HepG2 (cell line): Measurements from ENCODE around the gene BUD23. TPM values are rescaled to one million over a fixed set of nuclear protein-coding genes. Genes with fewer than 3 reads are reported as not detected.

Source experiments
- ADNP ChIP-seq: sonication (generic); formaldehyde crosslinking; IDR thresholded peaks from 2 replicates; pipeline ENCODE4 v1.4.0; 2020; ENCODE audit warnings: missing genetic modification reagents
- MIXL1 ChIP-seq: IDR thresholded peaks from 2 replicates; pipeline ENCODE4 v1.6.1; 2016
- MTA3 ChIP-seq: sonication (generic); formaldehyde crosslinking; IDR thresholded peaks from 2 replicates; pipeline ENCODE4 v1.4.0; 2020; ENCODE audit warnings: missing genetic modification reagents
- POLR2G ChIP-seq: fragments of 200-400 bp; formaldehyde crosslinking; IDR thresholded peaks from 2 replicates; pipeline ENCODE4 v1.6.1; 2018; ENCODE audit warnings: mild to moderate bottlenecking, low read depth, low read length, moderate library complexity
- SOX6 ChIP-seq, 2 experiments: fragments of 450-650 bp in 1 of 2; sonication (generic) in 1 of 2; formaldehyde crosslinking in 1 of 2; IDR thresholded peaks; 2 replicates each; pipeline versions ENCODE4 v1.4.0 to v1.6.1; 2017 to 2020; ENCODE audit warnings: antibody characterized with exemption in 1 of 2, mild to moderate bottlenecking in 1 of 2, missing genetic modification reagents in 1 of 2
- TRIM24 ChIP-seq: sonication (generic); formaldehyde crosslinking; IDR thresholded peaks from 2 replicates; pipeline ENCODE4 v1.8.0; 2022; ENCODE audit warnings: mild to moderate bottlenecking, missing genetic modification reagents
- WIZ ChIP-seq: sonication (generic); formaldehyde crosslinking; IDR thresholded peaks from 2 replicates; pipeline ENCODE4 v1.5.1; 2020; ENCODE audit warnings: mild to moderate bottlenecking, missing genetic modification reagents
- ZBTB38 ChIP-seq: sonication (generic); formaldehyde crosslinking; IDR thresholded peaks from 2 replicates; pipeline ENCODE4 v1.5.1; 2020; ENCODE audit warnings: mild to moderate bottlenecking, missing genetic modification reagents
- ZMYM2 ChIP-seq: sonication (generic); formaldehyde crosslinking; IDR thresholded peaks from 2 replicates; pipeline ENCODE4 v1.8.0; 2022; ENCODE audit warnings: mild to moderate bottlenecking, missing genetic modification reagents
- ZNF296 ChIP-seq: sonication (generic); formaldehyde crosslinking; conservative IDR thresholded peaks from 2 replicates; pipeline ENCODE4 v1.5.0; 2020; ENCODE audit warnings: mild to moderate bottlenecking, missing genetic modification reagents
- ZNF326 ChIP-seq: sonication (generic); formaldehyde crosslinking; IDR thresholded peaks from 2 replicates; pipeline ENCODE4 v1.4.0; 2020; ENCODE audit warnings: missing genetic modification reagents, borderline replicate concordance
- ZNF678 ChIP-seq: sonication (generic); formaldehyde crosslinking; IDR thresholded peaks from 2 replicates; pipeline ENCODE4 v1.4.0; 2020; ENCODE audit warnings: mild to moderate bottlenecking, missing genetic modification reagents
- ZNF850 ChIP-seq: sonication (generic); formaldehyde crosslinking; conservative IDR thresholded peaks from 2 replicates; pipeline ENCODE4 v1.9.0; 2021; ENCODE audit warnings: mild to moderate bottlenecking, missing genetic modification reagents
- polyA plus RNA-seq, 8 experiments: library from polyadenylated mRNA; depleted of rRNA in 3 of 8; stranded (reverse) in 7 of 8; unstranded in 1 of 8; fragments of >200 nt; fragmentation: Illumina TruSeq in 4 of 8; extraction: Trizol in 4 of 8; gene quantifications; 2 replicates each; pipeline versions ENCODE4 v1.2.1 to v1.2.3, GENCODE V29; 2011 to 2016; ENCODE audit warnings: low read depth in 4 of 8, missing spikeins in 1 of 8, mixed read lengths in 1 of 8; ENCODE audit not compliant: insufficient read depth in 1 of 8
- total RNA-seq, 5 experiments: library from RNA; depleted of rRNA; stranded (reverse); fragments of >200 nt; fragmentation: Illumina TruSeq; extraction: Trizol; gene quantifications; 2 replicates each; pipeline ENCODE4 v1.2.3, GENCODE V29; 2016; ENCODE audit warnings: low read depth in 1 of 5
- TF ChIP-seq, protein P1 (sequence below): sonication (generic); formaldehyde crosslinking; IDR thresholded peaks from 2 replicates; pipeline ENCODE4 v1.5.1; 2020; ENCODE audit warnings: mild to moderate bottlenecking, missing genetic modification reagents, moderate library complexity
- TF ChIP-seq, protein P2 (sequence below): sonication (generic); formaldehyde crosslinking; IDR thresholded peaks from 2 replicates; pipeline ENCODE4 v1.5.0; 2020; ENCODE audit warnings: mild to moderate bottlenecking, missing genetic modification reagents
- TF ChIP-seq, protein P3 (sequence below): sonication (generic); formaldehyde crosslinking; IDR thresholded peaks from 2 replicates; pipeline ENCODE4 v1.4.0; 2020; ENCODE audit warnings: missing genetic modification reagents, borderline replicate concordance
- TF ChIP-seq, protein P4 (sequence below): sonication (generic); formaldehyde crosslinking; IDR thresholded peaks from 2 replicates; pipeline ENCODE4 v1.4.0; 2020; ENCODE audit warnings: mild to moderate bottlenecking, missing genetic modification reagents

The BUD23 gene
- total and polyA plus RNA-seq, 2 of the 13 experiments (the other 11 are each of a cell fraction or from before 2014, with no cell fraction given): 47.5 to 54.5 TPM

DNA sequence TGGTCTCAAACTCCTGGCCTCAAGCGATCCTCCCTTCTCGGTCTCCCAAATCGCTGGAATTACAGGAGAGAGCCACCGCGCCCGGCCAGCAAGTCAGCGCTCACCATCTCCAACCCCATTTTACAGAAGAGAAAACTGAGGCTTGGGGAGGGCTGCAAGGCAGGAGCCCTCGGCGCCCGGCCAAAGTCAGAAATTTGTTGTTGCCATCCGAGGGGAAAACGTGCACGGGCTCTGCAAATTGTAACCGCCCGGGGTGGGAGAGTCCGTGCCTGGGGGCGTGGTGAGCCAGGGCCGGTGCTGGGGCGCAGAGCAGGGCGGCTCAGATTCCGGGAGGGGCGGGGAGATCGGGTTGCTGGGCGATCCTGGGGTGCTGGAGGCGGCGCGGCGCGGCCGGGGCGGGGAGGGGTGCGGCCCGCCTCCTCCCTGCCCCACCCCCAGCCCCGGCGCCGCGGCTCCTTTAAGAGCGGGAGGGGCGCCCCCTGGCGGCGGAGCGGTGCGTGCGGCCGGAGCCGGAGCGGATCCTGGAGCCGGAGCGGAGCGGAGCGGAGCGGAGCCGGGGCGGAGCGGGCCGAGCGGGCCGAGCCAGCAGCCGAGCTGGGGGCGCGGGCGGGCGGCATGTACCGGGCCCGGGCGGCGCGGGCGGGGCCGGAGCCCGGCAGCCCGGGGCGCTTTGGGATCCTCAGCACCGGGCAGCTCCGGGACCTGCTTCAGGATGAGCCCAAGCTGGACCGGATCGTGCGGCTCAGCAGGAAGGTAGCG, 15.9 kb upstream of the BUD23 start, which contains the start of gene VPS37D (continued):
- TF ChIP-seq, protein P1, sequence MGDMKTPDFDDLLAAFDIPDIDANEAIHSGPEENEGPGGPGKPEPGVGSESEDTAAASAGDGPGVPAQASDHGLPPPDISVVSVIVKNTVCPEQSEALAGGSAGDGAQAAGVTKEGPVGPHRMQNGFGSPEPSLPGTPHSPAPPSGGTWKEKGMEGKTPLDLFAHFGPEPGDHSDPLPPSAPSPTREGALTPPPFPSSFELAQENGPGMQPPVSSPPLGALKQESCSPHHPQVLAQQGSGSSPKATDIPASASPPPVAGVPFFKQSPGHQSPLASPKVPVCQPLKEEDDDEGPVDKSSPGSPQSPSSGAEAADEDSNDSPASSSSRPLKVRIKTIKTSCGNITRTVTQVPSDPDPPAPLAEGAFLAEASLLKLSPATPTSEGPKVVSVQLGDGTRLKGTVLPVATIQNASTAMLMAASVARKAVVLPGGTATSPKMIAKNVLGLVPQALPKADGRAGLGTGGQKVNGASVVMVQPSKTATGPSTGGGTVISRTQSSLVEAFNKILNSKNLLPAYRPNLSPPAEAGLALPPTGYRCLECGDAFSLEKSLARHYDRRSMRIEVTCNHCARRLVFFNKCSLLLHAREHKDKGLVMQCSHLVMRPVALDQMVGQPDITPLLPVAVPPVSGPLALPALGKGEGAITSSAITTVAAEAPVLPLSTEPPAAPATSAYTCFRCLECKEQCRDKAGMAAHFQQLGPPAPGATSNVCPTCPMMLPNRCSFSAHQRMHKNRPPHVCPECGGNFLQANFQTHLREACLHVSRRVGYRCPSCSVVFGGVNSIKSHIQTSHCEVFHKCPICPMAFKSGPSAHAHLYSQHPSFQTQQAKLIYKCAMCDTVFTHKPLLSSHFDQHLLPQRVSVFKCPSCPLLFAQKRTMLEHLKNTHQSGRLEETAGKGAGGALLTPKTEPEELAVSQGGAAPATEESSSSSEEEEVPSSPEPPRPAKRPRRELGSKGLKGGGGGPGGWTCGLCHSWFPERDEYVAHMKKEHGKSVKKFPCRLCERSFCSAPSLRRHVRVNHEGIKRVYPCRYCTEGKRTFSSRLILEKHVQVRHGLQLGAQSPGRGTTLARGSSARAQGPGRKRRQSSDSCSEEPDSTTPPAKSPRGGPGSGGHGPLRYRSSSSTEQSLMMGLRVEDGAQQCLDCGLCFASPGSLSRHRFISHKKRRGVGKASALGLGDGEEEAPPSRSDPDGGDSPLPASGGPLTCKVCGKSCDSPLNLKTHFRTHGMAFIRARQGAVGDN (CRISPR knock-in tag): peak; percentile 71
- no peak for TF ChIP-seq SOX6 (IDR thresholded peaks at IDR 0.05)
- peak; percentile 54 for TF ChIP-seq SOX6 (CRISPR knock-in tag; IDR thresholded peaks at IDR 0.05)
- TF ChIP-seq, protein P2, sequence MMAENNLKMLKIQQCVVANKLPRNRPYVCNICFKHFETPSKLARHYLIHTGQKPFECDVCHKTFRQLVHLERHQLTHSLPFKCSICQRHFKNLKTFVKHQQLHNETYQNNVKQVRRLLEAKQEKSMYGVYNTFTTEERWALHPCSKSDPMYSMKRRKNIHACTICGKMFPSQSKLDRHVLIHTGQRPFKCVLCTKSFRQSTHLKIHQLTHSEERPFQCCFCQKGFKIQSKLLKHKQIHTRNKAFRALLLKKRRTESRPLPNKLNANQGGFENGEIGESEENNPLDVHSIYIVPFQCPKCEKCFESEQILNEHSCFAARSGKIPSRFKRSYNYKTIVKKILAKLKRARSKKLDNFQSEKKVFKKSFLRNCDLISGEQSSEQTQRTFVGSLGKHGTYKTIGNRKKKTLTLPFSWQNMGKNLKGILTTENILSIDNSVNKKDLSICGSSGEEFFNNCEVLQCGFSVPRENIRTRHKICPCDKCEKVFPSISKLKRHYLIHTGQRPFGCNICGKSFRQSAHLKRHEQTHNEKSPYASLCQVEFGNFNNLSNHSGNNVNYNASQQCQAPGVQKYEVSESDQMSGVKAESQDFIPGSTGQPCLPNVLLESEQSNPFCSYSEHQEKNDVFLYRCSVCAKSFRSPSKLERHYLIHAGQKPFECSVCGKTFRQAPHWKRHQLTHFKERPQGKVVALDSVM: peak; percentile 81
- TF ChIP-seq ZNF850 (CRISPR knock-in tag): no peak
- no peak for TF ChIP-seq WIZ (CRISPR knock-in tag)
- TF ChIP-seq MTA3: no peak
- TF ChIP-seq POLR2G: no peak
- TF ChIP-seq, protein P3, sequence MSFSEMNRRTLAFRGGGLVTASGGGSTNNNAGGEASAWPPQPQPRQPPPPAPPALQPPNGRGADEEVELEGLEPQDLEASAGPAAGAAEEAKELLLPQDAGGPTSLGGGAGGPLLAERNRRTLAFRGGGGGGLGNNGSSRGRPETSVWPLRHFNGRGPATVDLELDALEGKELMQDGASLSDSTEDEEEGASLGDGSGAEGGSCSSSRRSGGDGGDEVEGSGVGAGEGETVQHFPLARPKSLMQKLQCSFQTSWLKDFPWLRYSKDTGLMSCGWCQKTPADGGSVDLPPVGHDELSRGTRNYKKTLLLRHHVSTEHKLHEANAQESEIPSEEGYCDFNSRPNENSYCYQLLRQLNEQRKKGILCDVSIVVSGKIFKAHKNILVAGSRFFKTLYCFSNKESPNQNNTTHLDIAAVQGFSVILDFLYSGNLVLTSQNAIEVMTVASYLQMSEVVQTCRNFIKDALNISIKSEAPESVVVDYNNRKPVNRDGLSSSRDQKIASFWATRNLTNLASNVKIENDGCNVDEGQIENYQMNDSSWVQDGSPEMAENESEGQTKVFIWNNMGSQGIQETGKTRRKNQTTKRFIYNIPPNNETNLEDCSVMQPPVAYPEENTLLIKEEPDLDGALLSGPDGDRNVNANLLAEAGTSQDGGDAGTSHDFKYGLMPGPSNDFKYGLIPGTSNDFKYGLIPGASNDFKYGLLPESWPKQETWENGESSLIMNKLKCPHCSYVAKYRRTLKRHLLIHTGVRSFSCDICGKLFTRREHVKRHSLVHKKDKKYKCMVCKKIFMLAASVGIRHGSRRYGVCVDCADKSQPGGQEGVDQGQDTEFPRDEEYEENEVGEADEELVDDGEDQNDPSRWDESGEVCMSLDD: peak; percentile 95
- TF ChIP-seq ZNF678 (CRISPR knock-in tag): no peak
- no peak for TF ChIP-seq MIXL1 (CRISPR knock-in tag)
- TF ChIP-seq, protein P4, sequence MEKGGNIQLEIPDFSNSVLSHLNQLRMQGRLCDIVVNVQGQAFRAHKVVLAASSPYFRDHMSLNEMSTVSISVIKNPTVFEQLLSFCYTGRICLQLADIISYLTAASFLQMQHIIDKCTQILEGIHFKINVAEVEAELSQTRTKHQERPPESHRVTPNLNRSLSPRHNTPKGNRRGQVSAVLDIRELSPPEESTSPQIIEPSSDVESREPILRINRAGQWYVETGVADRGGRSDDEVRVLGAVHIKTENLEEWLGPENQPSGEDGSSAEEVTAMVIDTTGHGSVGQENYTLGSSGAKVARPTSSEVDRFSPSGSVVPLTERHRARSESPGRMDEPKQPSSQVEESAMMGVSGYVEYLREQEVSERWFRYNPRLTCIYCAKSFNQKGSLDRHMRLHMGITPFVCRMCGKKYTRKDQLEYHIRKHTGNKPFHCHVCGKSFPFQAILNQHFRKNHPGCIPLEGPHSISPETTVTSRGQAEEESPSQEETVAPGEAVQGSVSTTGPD (CRISPR knock-in tag): no peak
- TF ChIP-seq ADNP (CRISPR knock-in tag): peak; percentile 98
- TF ChIP-seq ZNF326 (CRISPR knock-in tag): no peak
- no peak for TF ChIP-seq TRIM24
- no peak for TF ChIP-seq ZNF296 (CRISPR knock-in tag)
- peak; percentile 93 for TF ChIP-seq ZMYM2 (CRISPR knock-in tag)
- TF ChIP-seq ZBTB38: peak; percentile 80
